ENCODE measurements around the gene GPR148.

Gene GPR148

DNA sequence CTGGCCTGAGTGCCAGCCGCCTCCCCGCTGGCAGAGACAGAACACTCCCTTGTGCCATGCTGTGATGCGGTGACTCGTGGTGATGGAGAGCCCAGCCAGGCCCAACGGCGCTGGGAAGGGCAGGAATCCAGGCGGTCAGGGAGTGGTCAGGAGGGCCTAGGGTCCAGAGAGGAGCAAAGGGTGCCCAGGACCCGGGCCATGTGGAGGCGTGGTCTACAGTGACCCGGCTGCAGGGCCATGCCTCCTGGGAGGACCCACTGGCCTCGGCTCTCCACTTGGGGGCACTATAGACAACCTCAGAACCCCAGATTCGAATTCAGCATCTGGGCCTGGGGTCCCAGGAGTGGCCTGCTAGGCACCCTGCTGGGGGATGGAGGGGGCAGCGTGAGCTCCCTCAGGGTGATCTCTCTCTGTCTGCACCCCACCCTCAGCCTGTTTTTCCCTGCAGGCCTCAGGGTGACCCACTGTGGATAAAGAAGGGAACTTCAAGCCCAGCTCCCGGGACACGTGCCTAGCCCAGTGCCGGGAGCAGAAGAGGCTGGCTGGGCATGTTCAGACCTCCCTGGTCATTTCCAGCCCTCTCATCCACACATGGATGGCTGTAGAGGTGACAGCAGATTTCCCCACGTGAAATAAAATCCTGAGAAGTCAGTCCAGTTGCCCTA lies 39.5 kb downstream of the GPR148 start:
- DNase-seq (ENCODE audit: low read depth in 2 of 3, low spot score in 2 of 3), result no peak

DNA sequence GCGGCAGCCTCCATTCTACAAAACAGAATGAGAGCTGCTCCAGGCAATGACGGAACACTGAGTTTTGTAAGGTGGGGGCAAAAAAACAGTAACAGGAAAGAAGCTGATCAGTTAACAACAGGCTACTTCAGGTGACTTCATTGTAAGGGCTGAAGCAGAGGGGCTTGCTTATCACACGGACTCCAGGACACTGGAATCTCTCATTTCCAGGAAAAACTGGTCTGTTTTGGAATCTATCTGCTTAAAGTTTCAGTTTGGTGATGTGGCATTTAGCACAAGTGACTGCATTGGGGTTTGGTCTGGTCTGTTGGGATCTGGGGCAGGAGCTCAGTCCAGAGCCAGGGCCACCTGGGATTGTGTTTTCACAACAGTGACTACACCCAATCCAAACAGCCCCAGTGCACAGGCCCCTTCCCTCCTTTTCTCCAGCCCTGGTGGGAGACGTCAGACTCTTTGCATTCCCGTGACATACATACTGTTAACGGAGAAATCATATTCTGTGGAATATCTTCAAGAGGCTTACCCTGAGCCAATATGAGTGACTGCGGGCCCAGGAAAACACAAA lies 40.6 kb downstream of the GPR148 start:
- no peak for DNase-seq (ENCODE audit: low read depth in 2 of 3, low spot score in 2 of 3)

DNA sequence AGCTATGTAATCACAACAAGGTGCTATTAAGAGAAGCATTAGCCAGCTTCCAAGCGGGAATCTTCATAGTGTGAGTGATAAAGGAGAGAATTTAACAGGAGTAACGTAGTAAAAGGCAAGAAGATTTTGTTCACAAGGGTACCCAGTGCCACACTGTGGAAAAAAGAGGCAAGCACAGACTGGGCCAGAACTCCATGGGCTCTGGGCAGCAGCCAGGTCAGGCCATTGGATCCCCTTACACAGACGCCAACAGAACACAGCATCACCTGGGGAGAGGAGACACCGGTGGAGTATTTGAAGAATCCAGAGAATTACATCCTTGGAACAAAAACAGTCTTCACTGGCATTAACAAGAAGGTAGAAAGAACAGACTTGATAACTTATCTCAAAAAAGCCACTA lies 47.7 kb downstream of the GPR148 start:
- no peak for DNase-seq (ENCODE audit: low read depth in 2 of 3, low spot score in 2 of 3)

- DNase-seq (ENCODE audit: low read depth in 2 of 3, low spot score in 2 of 3), result no peak
These were observed 49.9 kb downstream of the GPR148 start for GRCh38 chr2:130778781-130779180.
